ENCODE results near the gene GJD2. TPM values are rescaled to one million over a fixed set of nuclear protein-coding genes. Genes with fewer than 3 reads are reported as not detected.

Gene GJD2
- total RNA-seq, 1 experiment from 2014 or later, result not detected

DNA sequence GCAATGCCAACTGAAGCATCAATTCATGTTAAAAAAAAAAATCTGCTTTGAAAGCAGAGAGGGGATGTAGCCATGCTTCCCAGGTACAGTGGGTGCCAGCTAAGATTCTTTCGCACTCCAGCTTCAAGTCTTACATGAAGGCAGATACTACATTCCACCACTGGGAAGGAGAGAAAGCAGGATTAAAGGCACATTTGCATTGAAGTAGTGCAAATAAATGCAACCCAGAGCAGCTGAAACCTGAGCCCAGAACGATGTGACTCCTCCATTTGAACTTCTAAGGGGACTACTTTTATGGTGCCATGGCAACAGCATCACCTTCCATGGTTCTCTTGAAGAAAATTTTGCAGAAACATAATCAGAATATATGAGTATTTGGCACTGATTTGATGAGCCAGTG, 19.1 kb upstream of the GJD2 start:
- H4K5ac ChIP-seq (ENCODE audit: insufficient read length, low read depth, low read length), result no peak overlapping the region
- H3K79me2 ChIP-seq (ENCODE audit: insufficient read depth, low read length), result no peaks in the 10 kb centered on the region
- no peak overlapping the region for H2BK5ac ChIP-seq (ENCODE audit: insufficient read length, low read length)
- no peak overlapping the region for H3K14ac ChIP-seq (ENCODE audit: insufficient read depth, low read length)
- no peak overlapping the region for H2AFZ ChIP-seq (ENCODE audit: low read length)
- H4K91ac ChIP-seq (ENCODE audit: insufficient read length, low read depth, low read length), result no peak overlapping the region
- no peak overlapping the region for H2BK15ac ChIP-seq (ENCODE audit: low read depth, low read length)
- H3K4ac ChIP-seq (ENCODE audit: low read depth, low read length), result no peak overlapping the region
- no peak overlapping the region for H3K27ac ChIP-seq (ENCODE audit: insufficient read length, low read depth, low read length)
- H3K27me3 ChIP-seq (ENCODE audit: insufficient read depth, low read length), result no peaks in the 10 kb centered on the region
- no peak for DNase-seq
- no peak overlapping the region for H2BK120ac ChIP-seq (ENCODE audit: low read depth, low read length, poor library complexity, severe bottlenecking)
- H3K23me2 ChIP-seq (ENCODE audit: insufficient read length, low read depth, low read length, poor library complexity, severe bottlenecking), result no peaks in the 10 kb centered on the region
- Mint-ChIP-seq H3K27ac (no peak overlapping the region), H3K9me3 (no peaks in the 10 kb centered on the region), H3K4me1 (peaks cover 16 to 22% of the 10 kb centered on the region in 2 experiments), H3K27me3 (ENCODE audit: low read depth) (no peaks in the 10 kb centered on the region; the same call in 1 of the 2 replicates), H3K4me3 (no peak overlapping the region), H3K36me3 (ENCODE audit: insufficient read depth in 1 of 3, low read depth in 3 of 3) (no peaks in the 10 kb centered on the region)
- H3K56ac ChIP-seq (ENCODE audit: insufficient read length, low read depth, low read length), result no peak overlapping the region
- no peaks in the 10 kb centered on the region for H3K79me1 ChIP-seq (ENCODE audit: insufficient read depth, low read depth, low read length, poor library complexity, severe bottlenecking)
- no peak overlapping the region for H3K18ac ChIP-seq (ENCODE audit: insufficient read length, low read depth, low read length)
- H3K4me1 ChIP-seq (ENCODE audit: insufficient read depth, low read length), result no peaks in the 10 kb centered on the region
- no CpG with 5 or more reads among the region's 2 CpGs for WGBS (ENCODE audit: extremely low coverage, insufficient read length, low lambda C conversion rate)
- no peak overlapping the region for H3K9ac ChIP-seq (ENCODE audit: extremely low read depth, insufficient read length, low read length)
- H3K9me3 ChIP-seq (ENCODE audit: control insufficient read depth, low read depth, low read length), result no peaks in the 10 kb centered on the region
- H4K20me1 ChIP-seq (ENCODE audit: control insufficient read depth, insufficient read depth, insufficient read length), result no peaks in the 10 kb centered on the region
- no peak overlapping the region for H3K23ac ChIP-seq (ENCODE audit: insufficient read length, low read depth, low read length)
- TF ChIP-seq, protein P1, sequence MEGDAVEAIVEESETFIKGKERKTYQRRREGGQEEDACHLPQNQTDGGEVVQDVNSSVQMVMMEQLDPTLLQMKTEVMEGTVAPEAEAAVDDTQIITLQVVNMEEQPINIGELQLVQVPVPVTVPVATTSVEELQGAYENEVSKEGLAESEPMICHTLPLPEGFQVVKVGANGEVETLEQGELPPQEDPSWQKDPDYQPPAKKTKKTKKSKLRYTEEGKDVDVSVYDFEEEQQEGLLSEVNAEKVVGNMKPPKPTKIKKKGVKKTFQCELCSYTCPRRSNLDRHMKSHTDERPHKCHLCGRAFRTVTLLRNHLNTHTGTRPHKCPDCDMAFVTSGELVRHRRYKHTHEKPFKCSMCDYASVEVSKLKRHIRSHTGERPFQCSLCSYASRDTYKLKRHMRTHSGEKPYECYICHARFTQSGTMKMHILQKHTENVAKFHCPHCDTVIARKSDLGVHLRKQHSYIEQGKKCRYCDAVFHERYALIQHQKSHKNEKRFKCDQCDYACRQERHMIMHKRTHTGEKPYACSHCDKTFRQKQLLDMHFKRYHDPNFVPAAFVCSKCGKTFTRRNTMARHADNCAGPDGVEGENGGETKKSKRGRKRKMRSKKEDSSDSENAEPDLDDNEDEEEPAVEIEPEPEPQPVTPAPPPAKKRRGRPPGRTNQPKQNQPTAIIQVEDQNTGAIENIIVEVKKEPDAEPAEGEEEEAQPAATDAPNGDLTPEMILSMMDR (conservative IDR thresholded peaks at IDR 0.05), result no peak; the same call in 2 of the 3 replicates
- H2BK20ac ChIP-seq (ENCODE audit: low read depth, low read length, poor library complexity, severe bottlenecking), result no peak overlapping the region
- no peak overlapping the region for H3K4me2 ChIP-seq (ENCODE audit: insufficient read depth, insufficient read length, low read length)
- H2AK5ac ChIP-seq (ENCODE audit: insufficient read length, low read length), result no peak overlapping the region
- no peak overlapping the region for H2BK12ac ChIP-seq (ENCODE audit: insufficient read length, low read depth, low read length)
- H3T11ph ChIP-seq (ENCODE audit: low read length), result no peak overlapping the region
- no peak overlapping the region for H4K8ac ChIP-seq (replicated peaks; ENCODE audit: insufficient read length, low read depth, low read length)
